GM19035 (cell line): ENCODE results near the gene ZBTB25.
"Not testable (repeated sequence)": the region's sequence is repeated elsewhere in the genome, so short reads cannot be mapped to it uniquely, and the experiment has no call there.

Source experiments
- ATAC-seq: cut with Tn5 transposase; IDR thresholded peaks from one replicate; pipeline ENCODE4 v1.9.1; 2021; ENCODE audit not compliant: unreplicated experiment

The ZBTB25 gene

GRCh38 chr14:64503434-64504309, at the start of gene ZBTB25:
Gene ZBTB25 (minus strand): TSS chr14:64503838. CDS start chr14:64490533, 13,305 bp downstream.
- peak; percentile 64 for ATAC-seq

- no peak for ATAC-seq
These were observed 47.1 kb upstream of the ZBTB25 start for GRCh38 chr14:64550621-64551333.

GRCh38 chr14:64549791-64550620, 46.4 kb upstream of the ZBTB25 start, which contains the start of gene PPP1R36:
Gene PPP1R36 (plus strand): TSS chr14:64549961. CDS start chr14:64549998, 37 bp downstream.
- ATAC-seq, result no peak

- no peak for ATAC-seq
These were observed 45.4 kb upstream of the ZBTB25 start for GRCh38 chr14:64549016-64549415.

- ATAC-seq, result no peak
These were observed 41.1 kb upstream of the ZBTB25 start for GRCh38 chr14:64544607-64545312.

- no peak for ATAC-seq
These were observed 39.2 kb upstream of the ZBTB25 start for GRCh38 chr14:64542836-64543201.

GRCh38 chr14:64541972-64542835, 38.6 kb upstream of the ZBTB25 start:
- ATAC-seq, result no peak

GRCh38 chr14:64541261-64541971, 37.8 kb upstream of the ZBTB25 start:
- no peak for ATAC-seq

- peak; percentile 94 for ATAC-seq
These were observed 36.9 kb upstream of the ZBTB25 start, which contains the start of gene HSPA2 for GRCh38 chr14:64540208-64541202. Gene HSPA2 (plus strand): TSS chr14:64540741. CDS start chr14:64540850, 109 bp downstream.

- no peak for ATAC-seq
These were observed 33.0 kb upstream of the ZBTB25 start for GRCh38 chr14:64536488-64537245.

- no peak for ATAC-seq
These were observed 27.9 kb upstream of the ZBTB25 start for GRCh38 chr14:64531567-64531966.

GRCh38 chr14:64525354-64525753, 21.7 kb upstream of the ZBTB25 start:
- no peak for ATAC-seq

- no peak for ATAC-seq
These were observed 19.1 kb upstream of the ZBTB25 start for GRCh38 chr14:64522591-64523355.

- no peak for ATAC-seq
These were observed 17.1 kb upstream of the ZBTB25 start for GRCh38 chr14:64520699-64521098.

GRCh38 chr14:64518229-64518628, 14.6 kb upstream of the ZBTB25 start:
- ATAC-seq, result no peak

GRCh38 chr14:64517667-64518066, 14.0 kb upstream of the ZBTB25 start:
- ATAC-seq, result not testable (repeated sequence)
